Measurements from ENCODE around the gene KLHL30.
"Not testable (repeated sequence)": the region's sequence is repeated elsewhere in the genome, so short reads cannot be mapped to it uniquely, and the experiment has no call there.

Gene KLHL30

GRCh38 chr2:238101891-238102841, 36.3 kb upstream of the KLHL30 start:
- DNase-seq (ENCODE audit: low read depth in 4 of 4, low spot score in 1 of 4), result no peak

GRCh38 chr2:238102865-238103264, 35.6 kb upstream of the KLHL30 start:
- DNase-seq (ENCODE audit: low read depth in 4 of 4, low spot score in 1 of 4), result no peak

GRCh38 chr2:238103465-238104225, 34.8 kb upstream of the KLHL30 start:
- no peak for DNase-seq (ENCODE audit: low read depth in 4 of 4, low spot score in 1 of 4)

GRCh38 chr2:238104226-238104690, 34.2 kb upstream of the KLHL30 start:
- DNase-seq (ENCODE audit: low read depth in 4 of 4, low spot score in 1 of 4), result no peak

DNA sequence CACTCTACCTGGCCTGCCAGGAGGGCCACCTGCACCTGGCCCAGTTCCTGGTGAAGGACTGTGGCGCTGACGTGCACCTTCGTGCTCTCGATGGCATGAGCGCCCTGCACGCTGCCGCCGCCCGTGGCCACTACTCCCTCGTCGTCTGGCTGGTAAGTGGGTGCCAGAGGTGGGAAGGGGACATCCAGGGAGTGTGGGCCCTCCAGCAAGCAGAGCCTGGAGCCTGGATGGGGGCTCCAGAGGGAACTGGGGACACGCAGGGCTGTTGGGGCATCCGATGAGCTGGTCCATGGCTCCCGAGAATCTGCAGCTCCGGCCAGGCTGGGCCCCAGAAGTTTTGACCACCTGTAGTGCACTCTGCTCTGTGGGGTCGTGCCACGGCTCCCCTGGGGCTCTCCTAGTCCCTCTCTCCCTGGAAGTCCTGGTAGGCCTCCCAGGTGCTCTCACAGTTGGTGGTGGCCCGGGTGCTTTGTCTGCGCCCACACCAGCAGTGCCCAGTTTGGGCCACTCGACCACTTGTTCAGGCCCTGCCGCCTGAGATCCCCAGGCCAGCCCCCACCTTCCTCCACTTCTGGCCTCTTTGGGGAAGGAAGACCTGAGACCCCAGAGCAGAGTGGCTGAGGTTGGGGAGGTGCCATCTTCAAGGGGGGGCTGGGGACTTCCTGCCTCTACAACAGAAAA, 33.6 kb upstream of the KLHL30 start:
- no peak for DNase-seq (ENCODE audit: low read depth in 4 of 4, low spot score in 1 of 4)

- DNase-seq (ENCODE audit: low read depth in 4 of 4, low spot score in 1 of 4), result no peak
Observed at GRCh38 chr2:238105506-238106338, 32.7 kb upstream of the KLHL30 start.

DNA sequence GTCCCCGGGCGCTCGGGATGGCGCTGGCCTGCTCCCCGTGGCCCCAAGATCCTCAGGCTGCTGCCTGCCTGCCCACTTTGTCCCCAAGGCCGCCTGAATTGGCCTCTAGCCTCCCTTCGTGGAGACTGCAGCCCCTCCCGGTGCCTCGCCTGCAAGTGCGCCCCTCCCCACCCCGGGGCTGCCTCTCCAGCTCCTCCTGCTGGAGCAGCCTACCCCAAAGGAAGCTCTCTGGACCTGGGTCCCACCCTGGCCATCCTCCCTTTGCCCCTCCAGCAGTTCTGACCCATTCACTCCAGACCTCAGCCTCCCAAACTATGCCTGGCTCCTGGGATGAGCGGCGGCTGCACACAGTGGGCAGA, 32.1 kb upstream of the KLHL30 start:
- DNase-seq (ENCODE audit: low read depth in 4 of 4, low spot score in 1 of 4), result no peak

DNA sequence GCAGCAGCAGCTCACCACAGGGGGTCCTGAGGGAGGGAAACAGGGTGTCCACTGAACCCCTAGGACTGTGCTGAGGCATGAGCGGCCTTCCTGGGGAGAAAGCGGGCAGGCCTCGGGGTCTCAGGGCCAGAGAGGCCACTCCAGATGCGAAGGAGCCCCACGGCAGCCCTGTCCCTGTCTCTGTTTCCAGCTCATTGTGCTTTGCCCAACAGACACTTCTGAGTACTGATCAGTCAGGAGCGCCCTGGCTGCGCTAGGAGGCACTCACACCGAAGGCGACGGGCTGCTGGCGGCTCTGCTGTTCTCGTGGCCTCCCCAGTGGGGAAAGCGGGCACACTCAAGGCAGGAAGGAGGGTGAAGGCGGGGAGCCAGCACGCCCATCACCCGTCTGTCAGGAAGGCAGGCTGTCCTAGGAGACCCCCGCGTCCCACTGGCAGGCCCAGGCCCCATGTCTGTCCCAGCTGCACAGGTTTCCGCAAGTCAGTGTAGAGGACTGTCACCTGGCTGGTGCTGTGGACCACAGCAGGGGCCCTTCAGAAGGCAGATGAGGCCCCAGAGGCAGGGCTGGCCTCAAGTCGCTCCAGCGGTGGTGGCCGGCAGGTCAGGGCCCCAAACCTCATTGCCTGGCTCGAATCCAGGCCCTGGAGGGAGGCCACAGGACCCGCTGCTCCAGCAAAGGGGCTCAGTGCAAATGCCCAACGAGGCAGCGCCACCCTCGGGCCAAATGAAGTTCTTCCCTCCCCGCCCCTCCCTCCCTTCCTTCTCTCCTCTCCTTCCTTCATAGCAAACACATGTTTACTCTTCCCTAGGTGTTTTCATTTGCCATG, 31.6 kb upstream of the KLHL30 start:
- DNase-seq (ENCODE audit: low read depth in 4 of 4, low spot score in 1 of 4), result no peak

- no peak for DNase-seq (ENCODE audit: low read depth in 4 of 4, low spot score in 1 of 4)
Observed at GRCh38 chr2:238107525-238108422, 30.7 kb upstream of the KLHL30 start.

- no peak for DNase-seq (ENCODE audit: low read depth in 4 of 4, low spot score in 1 of 4)
Observed at GRCh38 chr2:238108423-238109183, 29.9 kb upstream of the KLHL30 start.

- DNase-seq (ENCODE audit: low read depth in 4 of 4, low spot score in 1 of 4), result no peak
Observed at GRCh38 chr2:238113611-238114010, 24.9 kb upstream of the KLHL30 start.

GRCh38 chr2:238114331-238114841, 24.1 kb upstream of the KLHL30 start:
- no peak for DNase-seq (ENCODE audit: low read depth in 4 of 4, low spot score in 1 of 4)

- DNase-seq (ENCODE audit: low read depth in 4 of 4, low spot score in 1 of 4), result no peak
Observed at GRCh38 chr2:238114851-238115660, 23.4 kb upstream of the KLHL30 start.

- DNase-seq (ENCODE audit: low read depth in 4 of 4, low spot score in 1 of 4), result not testable (repeated sequence)
Observed at GRCh38 chr2:238115709-238116108, 22.8 kb upstream of the KLHL30 start.

- no peak for DNase-seq (ENCODE audit: low read depth in 4 of 4, low spot score in 1 of 4)
Observed at GRCh38 chr2:238116298-238117198, 21.9 kb upstream of the KLHL30 start.

All from stimulated activated CD4-positive, alpha-beta T cell treated with anti-CD3 and anti-CD28 coated beads, Interleukin-1b, Interleukin-23, amount 100 ng/mL, for 24 hours (primary cell).